H9 (cell line): ENCODE data around the gene RIOK3. TPM values are rescaled to one million over a fixed set of nuclear protein-coding genes. Genes with fewer than 3 reads are reported as not detected.

ENCODE experiments used
- DNase-seq: peaks from one replicate; pipeline ENCODE4 v3.0.0-alpha.2; 2017
- H2AFZ ChIP-seq: one replicate; pipeline ENCODE4 v1.6.1; 2013; ENCODE audit warnings: mild to moderate bottlenecking, low read length, control low read depth, moderate library complexity
- H2AK5ac ChIP-seq: 2 replicates; pipeline ENCODE4 v1.6.1; 2013; ENCODE audit warnings: low read length, control low read depth, mixed read lengths; ENCODE audit not compliant: insufficient read length
- H2BK120ac ChIP-seq: one replicate; pipeline ENCODE4 v1.6.1; 2013; ENCODE audit warnings: low read depth, mild to moderate bottlenecking, low read length, control low read depth, inconsistent platforms; ENCODE audit not compliant: poor library complexity, severe bottlenecking
- H2BK12ac ChIP-seq: 2 replicates; pipeline ENCODE4 v1.6.1; 2013; ENCODE audit warnings: low read length, control low read depth, mixed read lengths, low read depth; ENCODE audit not compliant: insufficient read length
- H2BK15ac ChIP-seq: 2 replicates; pipeline ENCODE4 v1.6.1; 2013; ENCODE audit warnings: low read depth, low read length, control low read depth
- H2BK20ac ChIP-seq: one replicate; pipeline ENCODE4 v1.6.1; 2013; ENCODE audit warnings: low read depth, mild to moderate bottlenecking, low read length, control low read depth, inconsistent platforms; ENCODE audit not compliant: poor library complexity, severe bottlenecking
- H2BK5ac ChIP-seq: 2 replicates; pipeline ENCODE4 v1.6.1; 2013; ENCODE audit warnings: low read length, control low read depth, mixed read lengths; ENCODE audit not compliant: insufficient read length
- H3K14ac ChIP-seq: 2 replicates; pipeline ENCODE4 v1.6.1; 2013; ENCODE audit warnings: low read length, control low read depth; ENCODE audit not compliant: insufficient read depth
- H3K18ac ChIP-seq: 2 replicates; pipeline ENCODE4 v1.6.1; 2013; ENCODE audit warnings: low read depth, mild to moderate bottlenecking, mixed read lengths, low read length, control low read depth; ENCODE audit not compliant: insufficient read length
- H3K23ac ChIP-seq: 2 replicates; pipeline ENCODE4 v1.6.1; 2013; ENCODE audit warnings: low read length, control low read depth, mixed read lengths, low read depth; ENCODE audit not compliant: insufficient read length
- H3K23me2 ChIP-seq: 2 replicates; pipeline ENCODE4 v1.6.1; 2013; ENCODE audit warnings: low read depth, mild to moderate bottlenecking, mixed read lengths, low read length, control low read depth; ENCODE audit not compliant: insufficient read length, poor library complexity, severe bottlenecking
- H3K27ac ChIP-seq: 2 replicates; pipeline ENCODE4 v1.5.1; 2013; ENCODE audit warnings: low read length, control low read depth, mixed read lengths, low read depth; ENCODE audit not compliant: insufficient read length
- H3K27me3 ChIP-seq: 2 replicates; pipeline ENCODE4 v1.6.1; 2013; ENCODE audit warnings: low read length, control low read depth, inconsistent platforms; ENCODE audit not compliant: insufficient read depth
- H3K4ac ChIP-seq: 2 replicates; pipeline ENCODE4 v1.6.1; 2013; ENCODE audit warnings: low read depth, mild to moderate bottlenecking, control low read depth, inconsistent platforms, low read length, moderate library complexity
- H3K4me1 ChIP-seq: 2 replicates; pipeline ENCODE4 v1.6.1; 2013; ENCODE audit warnings: low read length, control low read depth, inconsistent platforms; ENCODE audit not compliant: insufficient read depth
- H3K4me2 ChIP-seq: 2 replicates; pipeline ENCODE4 v1.6.1; 2013; ENCODE audit warnings: low read length, control low read depth, mixed read lengths; ENCODE audit not compliant: insufficient read length, insufficient read depth
- H3K56ac ChIP-seq: 2 replicates; pipeline ENCODE4 v1.6.1; 2013; ENCODE audit warnings: low read depth, mild to moderate bottlenecking, mixed read lengths, low read length, control low read depth; ENCODE audit not compliant: insufficient read length
- H3K79me1 ChIP-seq: 2 replicates; pipeline ENCODE4 v1.6.1; 2013; ENCODE audit warnings: low read depth, mild to moderate bottlenecking, moderate library complexity, low read length, control low read depth, inconsistent platforms; ENCODE audit not compliant: insufficient read depth, poor library complexity, severe bottlenecking
- H3K79me2 ChIP-seq: 2 replicates; pipeline ENCODE4 v1.6.1; 2013; ENCODE audit warnings: low read length, control low read depth, inconsistent platforms; ENCODE audit not compliant: insufficient read depth
- H3K9ac ChIP-seq: 2 replicates; pipeline ENCODE4 v1.6.1; 2013; ENCODE audit warnings: low read length, control low read depth, mixed read lengths; ENCODE audit not compliant: insufficient read length; ENCODE audit errors: extremely low read depth
- H3K9me3 ChIP-seq: one replicate; pipeline ENCODE4 v1.6.1; 2013; ENCODE audit warnings: low read depth, low read length, inconsistent platforms; ENCODE audit not compliant: control insufficient read depth
- H3T11ph ChIP-seq: one replicate; pipeline ENCODE4 v1.6.1; 2013; ENCODE audit warnings: mild to moderate bottlenecking, low read length, control low read depth, inconsistent platforms
- H4K20me1 ChIP-seq: one replicate; pipeline ENCODE4 v1.6.1; 2013; ENCODE audit not compliant: control insufficient read depth, insufficient read length, insufficient read depth
- H4K5ac ChIP-seq: 2 replicates; pipeline ENCODE4 v1.6.1; 2013; ENCODE audit warnings: low read depth, mild to moderate bottlenecking, mixed read lengths, low read length, control low read depth; ENCODE audit not compliant: insufficient read length
- H4K8ac ChIP-seq: replicated peaks from 2 replicates; pipeline ENCODE4 v1.6.1; 2013; ENCODE audit warnings: low read length, control low read depth, mixed read lengths, low read depth; ENCODE audit not compliant: insufficient read length
- H4K91ac ChIP-seq: 2 replicates; pipeline ENCODE4 v1.6.1; 2013; ENCODE audit warnings: low read depth, mild to moderate bottlenecking, moderate library complexity, mixed read lengths, low read length, control low read depth; ENCODE audit not compliant: insufficient read length
- H3K27ac Mint-ChIP-seq, 3 experiments: 2 replicates in 2 of 3; 3 replicates in 1 of 3; pipeline ENCODE4 v1.8.0; 2020 to 2021; ENCODE audit warnings: mixed read lengths in 3 of 3, mild to moderate bottlenecking in 1 of 3, moderate library complexity in 1 of 3
- H3K27me3 Mint-ChIP-seq: 2 replicates; pipeline ENCODE4 v1.8.0; 2021; ENCODE audit warnings: low read depth, mild to moderate bottlenecking, moderate library complexity, mixed read lengths
- H3K36me3 Mint-ChIP-seq, 3 experiments: 2 replicates in 2 of 3; 3 replicates in 1 of 3; pipeline ENCODE4 v1.8.0; 2020 to 2021; ENCODE audit warnings: low read depth in 3 of 3, mixed read lengths in 3 of 3; ENCODE audit not compliant: insufficient read depth in 1 of 3
- H3K4me1 Mint-ChIP-seq, 2 experiments: 2 replicates each; pipeline ENCODE4 v1.8.0; 2020; ENCODE audit warnings: mixed read lengths in 2 of 2
- H3K4me3 Mint-ChIP-seq, 2 experiments: 2 replicates in 1 of 2; 3 replicates in 1 of 2; pipeline ENCODE4 v1.8.0; 2020 to 2021; ENCODE audit warnings: mild to moderate bottlenecking in 2 of 2, mixed read lengths in 2 of 2, moderate library complexity in 1 of 2
- H3K9me3 Mint-ChIP-seq, 2 experiments: 2 replicates in 1 of 2; 3 replicates in 1 of 2; pipeline ENCODE4 v1.8.0; 2020; ENCODE audit warnings: mild to moderate bottlenecking in 2 of 2, mixed read lengths in 2 of 2, moderate library complexity in 1 of 2
- CTCF ChIP-seq: fragments of 200-600 bp; sonication (generic); conservative IDR thresholded peaks from 3 replicates; pipeline ENCODE4 v1.8.0; 2021; ENCODE audit warnings: antibody characterized with exemption, mild to moderate bottlenecking
- WGBS: extraction: QIAGEN DNeasy Blood & Tissue Kit; methylation state at CpG from one replicate; pipeline ENCODE4 v1.1.7; 2013; ENCODE audit warnings: missing lambda C conversion rate, low lambda C conversion rate, mixed read lengths; ENCODE audit not compliant: insufficient read length; ENCODE audit errors: extremely low coverage; 5-methylcytosine and 5-hydroxymethylcytosine counted together
- total RNA-seq: library from RNA; stranded (reverse); gene quantifications from 2 replicates; pipeline ENCODE4 v1.2.1, GENCODE V29; 2021

Gene RIOK3
- total RNA-seq, 1 experiment from 2014 or later, result 34.6 TPM

GRCh38 chr18:23421277-23421676, 31.8 kb upstream of the RIOK3 start:
- Histone ChIP-seq H2BK15ac (no peak overlapping the region), H4K20me1 (no peaks in the 10 kb centered on the region), H3K9ac (no peak overlapping the region), H3K56ac (no peak overlapping the region), H3K27me3 (no peaks in the 10 kb centered on the region), H3K4me2 (no peak overlapping the region), H4K5ac (no peak overlapping the region), H3K23ac (no peak overlapping the region), H2BK120ac (no peak overlapping the region), H3K9me3 (no peaks in the 10 kb centered on the region), H3T11ph (no peak overlapping the region), H3K18ac (no peak overlapping the region), H2BK12ac (no peak overlapping the region), H3K14ac (no peak overlapping the region), H3K79me1 (no peaks in the 10 kb centered on the region), H4K91ac (no peak overlapping the region), H3K4ac (no peak overlapping the region), H3K27ac (no peak overlapping the region), H2AK5ac (no peak overlapping the region), H2AFZ (no peak overlapping the region), H3K23me2 (no peaks in the 10 kb centered on the region), H4K8ac (no peak overlapping the region), H2BK20ac (no peak overlapping the region), H3K4me1 (no peaks in the 10 kb centered on the region), H3K79me2 (no peaks in the 10 kb centered on the region), H2BK5ac (no peak overlapping the region)
- WGBS, result no CpG with 5 or more reads among the region's 1 CpG
- no peak overlapping the region for H3K27ac Mint-ChIP-seq
- H3K27me3 Mint-ChIP-seq, result no peaks in the 10 kb centered on the region
- peaks cover 11% of the 10 kb centered on the region in 2 experiments for H3K4me1 Mint-ChIP-seq
- H3K4me3 Mint-ChIP-seq, result no peak overlapping the region
- peaks cover under 1 to 1% of the 10 kb centered on the region in 2 experiments; a peak in 3 of 5 replicates for H3K9me3 Mint-ChIP-seq
- TF ChIP-seq CTCF, result no peak
- no peak for DNase-seq
- H3K36me3 Mint-ChIP-seq, result peaks cover 0 to under 1% (median 0%) of the 10 kb centered on the region in 3 experiments; a peak in 2 of 7 replicates
